AG09319 (cell line): Measurements from ENCODE around the gene NDUFB2.

Experiments used
- DNase-seq: peaks from one replicate; pipeline ENCODE4 v3.0.0-alpha.2; 2010; ENCODE audit warnings: low read depth; ENCODE audit errors: extremely low read depth
- TF ChIP-seq, protein P1 (sequence below): IDR thresholded peaks from 2 replicates; pipeline ENCODE4 v1.5.1; 2011; ENCODE audit warnings: low read depth, mild to moderate bottlenecking, inconsistent platforms, low read length, moderate library complexity

NDUFB2 gene

DNA sequence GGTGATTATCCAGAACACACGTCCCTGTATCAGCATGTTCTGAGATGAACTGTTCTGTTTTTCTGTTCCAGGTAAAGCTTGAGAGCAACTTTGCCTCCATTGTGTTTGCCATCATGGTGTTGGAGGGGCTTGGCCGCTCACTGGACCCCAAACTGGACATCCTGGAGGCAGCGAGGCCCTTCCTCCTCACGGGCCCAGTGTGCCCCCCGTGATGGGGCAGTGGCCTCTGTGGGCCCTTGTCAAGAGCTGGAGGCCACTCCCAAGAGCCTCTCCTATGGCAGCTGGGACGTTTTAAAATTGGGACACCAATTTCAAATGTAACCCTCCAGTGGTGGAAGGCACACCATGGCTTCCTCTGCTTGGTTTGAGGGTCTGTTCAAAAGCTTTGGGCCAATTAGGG is 1.9 kb upstream of the NDUFB2 start:
- no peak for DNase-seq
- TF ChIP-seq, protein P1, sequence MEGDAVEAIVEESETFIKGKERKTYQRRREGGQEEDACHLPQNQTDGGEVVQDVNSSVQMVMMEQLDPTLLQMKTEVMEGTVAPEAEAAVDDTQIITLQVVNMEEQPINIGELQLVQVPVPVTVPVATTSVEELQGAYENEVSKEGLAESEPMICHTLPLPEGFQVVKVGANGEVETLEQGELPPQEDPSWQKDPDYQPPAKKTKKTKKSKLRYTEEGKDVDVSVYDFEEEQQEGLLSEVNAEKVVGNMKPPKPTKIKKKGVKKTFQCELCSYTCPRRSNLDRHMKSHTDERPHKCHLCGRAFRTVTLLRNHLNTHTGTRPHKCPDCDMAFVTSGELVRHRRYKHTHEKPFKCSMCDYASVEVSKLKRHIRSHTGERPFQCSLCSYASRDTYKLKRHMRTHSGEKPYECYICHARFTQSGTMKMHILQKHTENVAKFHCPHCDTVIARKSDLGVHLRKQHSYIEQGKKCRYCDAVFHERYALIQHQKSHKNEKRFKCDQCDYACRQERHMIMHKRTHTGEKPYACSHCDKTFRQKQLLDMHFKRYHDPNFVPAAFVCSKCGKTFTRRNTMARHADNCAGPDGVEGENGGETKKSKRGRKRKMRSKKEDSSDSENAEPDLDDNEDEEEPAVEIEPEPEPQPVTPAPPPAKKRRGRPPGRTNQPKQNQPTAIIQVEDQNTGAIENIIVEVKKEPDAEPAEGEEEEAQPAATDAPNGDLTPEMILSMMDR = no peak

DNA sequence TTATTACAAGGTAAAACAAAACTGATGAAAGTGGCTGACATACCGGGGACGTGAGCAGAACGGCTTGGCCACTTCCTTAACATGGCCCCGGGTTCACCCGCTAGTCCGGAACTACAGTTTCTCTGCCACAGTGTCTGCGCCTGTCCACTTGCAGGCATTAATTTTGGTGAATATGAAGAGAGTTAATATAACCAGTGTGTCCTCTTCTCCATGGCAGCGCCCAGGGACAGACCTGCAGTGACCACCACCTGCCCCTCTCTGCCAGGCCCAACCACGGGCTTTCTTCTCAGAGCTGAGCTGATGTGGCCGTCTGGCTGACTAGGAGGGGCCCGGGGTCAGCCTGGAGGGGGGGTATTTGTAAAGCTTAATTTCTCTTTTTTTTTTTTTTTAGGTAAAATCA is 1.1 kb upstream of the NDUFB2 start:
- TF ChIP-seq, protein P1 = no peak
- no peak for DNase-seq

DNA sequence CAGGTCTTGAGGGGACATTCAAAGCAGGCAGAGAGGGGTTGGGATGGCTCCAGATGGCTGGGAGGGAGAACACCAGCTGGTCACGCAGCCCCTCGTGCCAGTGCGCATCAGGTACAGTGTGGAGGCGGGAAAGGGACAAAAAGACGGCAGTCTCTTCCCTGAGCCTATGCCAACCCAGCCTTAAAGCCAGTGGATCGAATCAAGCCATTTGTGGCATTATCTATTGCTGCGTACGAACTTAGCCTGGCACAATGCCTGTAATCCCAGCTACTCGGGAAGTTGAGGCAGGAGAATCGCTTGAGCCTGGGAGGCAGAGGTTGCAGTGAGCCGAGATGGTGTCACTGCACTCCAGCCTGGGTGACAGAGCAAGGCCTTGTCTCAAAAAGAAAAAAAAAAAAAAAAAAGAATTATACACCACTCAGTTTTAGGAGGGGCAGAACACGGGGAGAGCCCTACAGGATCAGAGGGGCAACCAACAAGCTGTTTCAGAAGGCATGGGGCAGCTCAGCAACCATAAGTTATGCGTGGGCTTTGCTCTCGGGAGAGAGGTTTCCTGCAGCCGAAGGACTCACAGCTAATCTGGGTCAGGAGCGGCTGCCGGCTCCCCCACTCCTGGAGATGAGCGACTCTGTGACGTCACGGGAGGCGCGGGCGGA is 356 bp upstream of the NDUFB2 start:
- DNase-seq = peak; percentile 66

DNA sequence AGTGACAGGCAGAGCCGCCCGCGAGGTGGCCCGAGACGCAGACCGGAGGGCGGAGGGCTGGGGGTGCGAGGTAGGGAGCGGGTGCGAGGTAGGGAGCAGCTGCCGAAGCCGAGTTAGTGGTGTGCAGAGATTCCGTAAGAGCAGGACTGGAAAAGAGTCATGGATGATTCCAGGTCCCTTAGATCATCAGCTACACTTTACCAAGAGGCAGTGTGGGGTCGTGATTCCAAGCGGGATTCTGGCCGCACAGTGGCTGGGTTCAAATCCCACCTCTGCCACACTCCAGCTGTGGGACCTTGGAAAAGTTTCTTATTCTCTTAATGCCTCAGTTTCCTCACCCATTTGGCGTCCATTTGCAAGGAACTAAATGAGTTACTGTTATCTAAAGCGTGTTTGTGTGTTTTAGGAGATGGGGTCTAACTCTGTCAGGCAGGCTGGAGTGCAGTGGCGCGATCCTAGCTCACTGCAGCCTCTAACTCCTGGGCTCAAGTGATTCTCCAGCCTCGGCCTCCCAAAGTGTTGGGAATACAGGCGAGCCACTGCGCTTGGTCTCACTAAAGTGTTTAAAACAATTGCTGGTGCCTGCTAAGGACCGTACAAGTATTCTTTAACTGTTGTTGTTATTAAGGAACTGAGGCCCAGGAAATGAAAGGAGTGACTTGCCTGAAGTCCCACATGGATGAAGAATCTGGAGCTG is 1.1 kb downstream of the NDUFB2 start:
- TF ChIP-seq, protein P1 = no peak
- DNase-seq = peak; percentile 7

More for the DNA sequence above, 356 bp upstream of the NDUFB2 start:
- TF ChIP-seq, protein P1 = no peak

DNA sequence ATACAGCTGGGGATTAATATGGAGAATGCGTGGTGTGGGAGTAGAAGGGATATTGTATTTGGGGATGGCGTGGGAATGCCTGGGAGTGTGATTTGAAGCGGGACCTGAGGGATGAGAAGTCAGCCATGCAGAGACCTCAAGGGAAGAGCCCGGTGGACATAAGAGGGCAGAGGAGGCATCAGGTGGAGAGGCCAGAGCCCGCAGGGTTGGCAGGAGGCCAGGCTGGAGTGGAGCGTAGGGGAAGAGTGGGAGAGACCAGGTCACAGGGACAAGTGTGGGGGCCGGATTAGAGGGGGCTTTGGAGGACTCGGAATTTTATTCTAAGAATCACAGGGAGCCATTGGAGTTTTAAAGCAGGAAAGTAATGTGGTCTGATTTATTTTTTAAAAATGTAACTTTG is 2.0 kb downstream of the NDUFB2 start:
- TF ChIP-seq, protein P1 = no peak
- no peak for DNase-seq

DNA sequence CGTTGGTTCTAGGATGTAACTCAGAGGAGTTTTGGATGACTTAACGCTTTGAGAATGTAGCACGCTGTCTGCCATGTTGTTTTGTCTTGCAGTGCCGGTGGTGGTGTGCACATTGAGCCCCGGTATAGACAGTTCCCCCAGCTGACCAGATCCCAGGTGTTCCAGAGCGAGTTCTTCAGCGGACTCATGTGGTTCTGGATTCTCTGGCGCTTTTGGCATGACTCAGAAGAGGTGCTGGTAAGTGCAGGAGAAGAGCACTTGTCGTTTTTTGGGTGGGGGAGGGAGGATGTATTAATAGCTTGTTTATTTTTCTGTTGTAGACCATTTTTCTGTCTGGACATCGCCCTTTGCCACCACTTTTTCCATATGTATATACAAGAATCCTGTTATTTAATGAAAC is 6.3 kb downstream of the NDUFB2 start:
- DNase-seq = no peak
- TF ChIP-seq, protein P1 = no peak

DNA sequence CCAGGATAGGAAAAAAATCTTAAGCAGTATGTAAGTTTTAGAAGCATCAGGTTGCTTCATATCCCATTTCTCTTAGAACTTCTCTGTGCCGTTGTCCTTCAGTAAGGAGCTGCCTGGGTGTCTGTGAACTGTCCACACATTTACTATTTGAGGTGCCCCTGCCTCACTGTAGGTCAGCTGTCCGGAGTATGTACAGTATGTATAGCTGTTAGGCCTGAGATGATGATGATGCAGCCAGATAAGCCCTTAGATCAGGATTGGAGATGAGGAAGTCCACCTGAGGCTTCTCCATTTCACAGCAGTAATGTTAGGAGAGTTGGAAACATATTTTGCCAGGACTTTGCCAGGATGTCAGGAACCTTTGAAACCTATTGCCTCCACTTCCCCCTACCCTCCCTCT is 7.7 kb downstream of the NDUFB2 start:
- no peak for DNase-seq
- TF ChIP-seq, protein P1 = no peak
